DND-41 (cell line): Measurements from ENCODE around the gene PCYOX1L.

ENCODE experiments used
- ATAC-seq: fragments of 200-7000 bp; cut with Tn5 transposase; 3 replicates; pipeline ENCODE4 v1.9.1; 2021; ENCODE audit warnings: low read depth; ENCODE audit not compliant: insufficient read depth
- DNase-seq: peaks from one replicate; pipeline ENCODE4 v3.0.0-alpha.2; 2020
- H2AFZ ChIP-seq: 2 replicates; pipeline ENCODE4 v1.6.0; 2012; ENCODE audit warnings: low read depth, low read length
- H3K27ac ChIP-seq: 2 replicates; pipeline ENCODE4 v1.5.1; 2012; ENCODE audit warnings: low read length, inconsistent platforms
- H3K27me3 ChIP-seq: fragments of 200-600 bp; sonication (generic); 2 replicates; pipeline ENCODE4 v1.6.0; 2012; ENCODE audit warnings: low read length, mild to moderate bottlenecking, inconsistent platforms; ENCODE audit not compliant: insufficient read depth, poor library complexity
- H3K36me3 ChIP-seq: 2 replicates; pipeline ENCODE4 v1.5.1; 2012; ENCODE audit warnings: low read length, inconsistent platforms; ENCODE audit not compliant: insufficient read depth
- H3K4me1 ChIP-seq: 2 replicates; pipeline ENCODE4 v1.5.1; 2012; ENCODE audit warnings: mild to moderate bottlenecking, low read length; ENCODE audit not compliant: insufficient read depth
- H3K4me2 ChIP-seq: 2 replicates; pipeline ENCODE4 v1.6.0; 2012; ENCODE audit warnings: mild to moderate bottlenecking, moderate library complexity, low read length, inconsistent platforms; ENCODE audit not compliant: insufficient read depth
- H3K4me3 ChIP-seq, 2 experiments: fragments of 200-600 bp in 1 of 2; shearing (Covaris generic) in 1 of 2; 2 replicates each; pipeline ENCODE4 v1.5.1; 2012 to 2016; ENCODE audit warnings: inconsistent platforms in 2 of 2, low read length in 2 of 2, mild to moderate bottlenecking in 2 of 2, low read depth in 1 of 2, moderate library complexity in 1 of 2
- H3K79me2 ChIP-seq: 2 replicates; pipeline ENCODE4 v1.6.0; 2012; ENCODE audit warnings: low read length, inconsistent platforms; ENCODE audit not compliant: insufficient read depth
- H3K9ac ChIP-seq: 2 replicates; pipeline ENCODE4 v1.6.0; 2012; ENCODE audit warnings: low read depth, mild to moderate bottlenecking, inconsistent platforms, low read length, moderate library complexity
- H3K9me3 ChIP-seq: 2 replicates; pipeline ENCODE4 v1.5.1; 2012; ENCODE audit warnings: low read length, moderate library complexity, mild to moderate bottlenecking, inconsistent platforms; ENCODE audit not compliant: insufficient read depth, severe bottlenecking
- H4K20me1 ChIP-seq: 2 replicates; pipeline ENCODE4 v1.6.0; 2012; ENCODE audit warnings: low read length; ENCODE audit not compliant: insufficient read depth
- EZH2 ChIP-seq: IDR thresholded peaks from 3 replicates; pipeline ENCODE4 v1.6.1; 2012; ENCODE audit warnings: borderline replicate concordance, low read depth, mild to moderate bottlenecking, moderate library complexity, low read length, inconsistent platforms; ENCODE audit not compliant: severe bottlenecking
- TF ChIP-seq, protein P1 (sequence below): IDR thresholded peaks from 2 replicates; pipeline ENCODE4 v1.5.1; 2012; ENCODE audit warnings: borderline replicate concordance, low read length, moderate library complexity, mild to moderate bottlenecking; ENCODE audit not compliant: poor library complexity, severe bottlenecking; ENCODE audit errors: extremely low read depth

Gene PCYOX1L

DNA sequence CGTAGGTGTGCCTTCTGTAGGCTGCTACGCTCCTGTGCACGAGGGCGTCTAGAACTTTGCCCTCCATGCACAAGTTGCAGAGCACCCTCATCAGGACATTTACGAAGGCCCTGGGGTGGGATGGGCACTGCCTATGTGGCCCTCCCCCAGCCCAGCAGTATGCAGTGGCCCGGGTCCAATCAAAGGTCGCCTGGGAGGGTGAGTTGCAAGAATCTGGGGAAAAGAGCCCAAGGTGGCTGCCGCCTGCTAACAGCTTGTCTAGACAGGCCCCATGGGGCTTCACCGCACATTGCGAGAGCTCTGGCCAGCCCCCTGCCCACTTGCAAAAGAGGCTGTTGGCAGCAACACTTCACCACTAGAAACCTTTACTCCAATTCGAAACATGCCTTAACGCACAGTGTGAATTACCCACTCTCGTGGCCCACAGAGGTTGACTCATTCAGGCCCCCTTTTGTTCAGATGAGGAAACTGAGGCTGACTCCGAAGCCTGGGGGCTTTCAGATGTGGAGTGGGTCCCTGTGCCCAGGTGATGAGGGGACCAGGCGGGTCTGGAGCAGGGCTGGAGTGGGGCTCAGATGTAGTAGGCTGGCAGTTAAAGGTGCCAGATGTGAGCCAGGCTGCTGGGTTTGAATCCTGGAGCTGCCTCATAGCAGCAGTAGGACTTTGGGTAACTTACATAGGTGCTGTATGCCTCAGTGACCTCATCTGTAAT, 53.0 kb downstream of the PCYOX1L start:
- peaks cover 8% of the 10 kb centered on the region for H3K27me3 ChIP-seq
- no peak for TF ChIP-seq EZH2
- TF ChIP-seq, protein P1, sequence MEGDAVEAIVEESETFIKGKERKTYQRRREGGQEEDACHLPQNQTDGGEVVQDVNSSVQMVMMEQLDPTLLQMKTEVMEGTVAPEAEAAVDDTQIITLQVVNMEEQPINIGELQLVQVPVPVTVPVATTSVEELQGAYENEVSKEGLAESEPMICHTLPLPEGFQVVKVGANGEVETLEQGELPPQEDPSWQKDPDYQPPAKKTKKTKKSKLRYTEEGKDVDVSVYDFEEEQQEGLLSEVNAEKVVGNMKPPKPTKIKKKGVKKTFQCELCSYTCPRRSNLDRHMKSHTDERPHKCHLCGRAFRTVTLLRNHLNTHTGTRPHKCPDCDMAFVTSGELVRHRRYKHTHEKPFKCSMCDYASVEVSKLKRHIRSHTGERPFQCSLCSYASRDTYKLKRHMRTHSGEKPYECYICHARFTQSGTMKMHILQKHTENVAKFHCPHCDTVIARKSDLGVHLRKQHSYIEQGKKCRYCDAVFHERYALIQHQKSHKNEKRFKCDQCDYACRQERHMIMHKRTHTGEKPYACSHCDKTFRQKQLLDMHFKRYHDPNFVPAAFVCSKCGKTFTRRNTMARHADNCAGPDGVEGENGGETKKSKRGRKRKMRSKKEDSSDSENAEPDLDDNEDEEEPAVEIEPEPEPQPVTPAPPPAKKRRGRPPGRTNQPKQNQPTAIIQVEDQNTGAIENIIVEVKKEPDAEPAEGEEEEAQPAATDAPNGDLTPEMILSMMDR = no peak
- H3K9me3 ChIP-seq = no peaks in the 10 kb centered on the region
- DNase-seq (no peak), ATAC-seq (no peak)
- no peaks in the 10 kb centered on the region for H3K79me2 ChIP-seq
- H3K36me3 ChIP-seq = no peaks in the 10 kb centered on the region
- no peak overlapping the region for H3K9ac ChIP-seq
- no peak overlapping the region for H2AFZ ChIP-seq
- H3K4me2 ChIP-seq = no peak overlapping the region
- no peaks in the 10 kb centered on the region for H4K20me1 ChIP-seq
- H3K4me1 ChIP-seq = no peaks in the 10 kb centered on the region
- H3K27ac ChIP-seq = no peak overlapping the region
- no peak overlapping the region for H3K4me3 ChIP-seq

DNA sequence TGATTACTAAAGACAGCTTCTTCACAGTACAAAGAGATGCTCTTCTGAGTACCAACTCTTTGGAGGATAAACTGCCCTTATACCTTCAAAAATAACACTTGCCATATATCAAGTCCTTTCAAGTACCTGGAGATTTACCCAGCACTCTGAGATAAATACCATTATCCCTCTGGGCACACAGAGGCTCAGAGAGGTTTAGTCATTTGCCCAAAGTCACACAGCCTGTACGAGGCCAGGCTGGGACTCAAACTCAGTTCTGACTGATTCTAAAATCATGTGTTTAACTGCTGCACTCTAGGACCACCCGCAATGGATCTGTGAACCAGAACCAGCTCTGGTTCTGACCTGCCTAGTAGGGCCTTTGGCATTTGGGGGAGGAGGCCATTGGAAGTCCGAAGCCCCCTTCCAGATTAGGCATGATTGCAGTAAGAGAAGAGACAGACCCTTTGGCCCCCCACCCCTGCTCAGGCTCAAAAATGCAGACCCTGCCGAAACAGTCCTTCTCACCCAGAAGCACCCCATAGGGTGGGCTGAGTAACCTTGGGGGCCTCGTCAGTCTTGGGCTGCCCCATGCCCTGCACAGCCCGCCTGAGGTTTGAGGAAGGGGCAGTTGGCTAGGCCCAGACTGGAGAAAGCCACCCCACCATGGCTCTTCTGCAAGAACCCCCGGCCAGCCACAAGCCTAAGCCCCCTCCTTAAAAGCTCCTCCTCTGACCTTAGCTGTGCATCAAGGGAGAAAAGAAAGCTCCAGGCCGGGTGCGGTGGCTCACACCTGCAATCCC, 54.1 kb downstream of the PCYOX1L start:
- Histone ChIP-seq H3K27me3 (peaks cover 8% of the 10 kb centered on the region), H3K79me2 (no peaks in the 10 kb centered on the region), H3K9ac (no peak overlapping the region), H3K27ac (no peak overlapping the region), H3K4me2 (no peak overlapping the region), H2AFZ (no peak overlapping the region), H3K4me3 (no peak overlapping the region), H3K9me3 (no peaks in the 10 kb centered on the region), H4K20me1 (no peaks in the 10 kb centered on the region), H3K36me3 (no peaks in the 10 kb centered on the region), H3K4me1 (no peaks in the 10 kb centered on the region)
- TF ChIP-seq, protein P1 = no peak
- TF ChIP-seq EZH2 = no peak
- ATAC-seq = no peak
- no peak for DNase-seq

DNA sequence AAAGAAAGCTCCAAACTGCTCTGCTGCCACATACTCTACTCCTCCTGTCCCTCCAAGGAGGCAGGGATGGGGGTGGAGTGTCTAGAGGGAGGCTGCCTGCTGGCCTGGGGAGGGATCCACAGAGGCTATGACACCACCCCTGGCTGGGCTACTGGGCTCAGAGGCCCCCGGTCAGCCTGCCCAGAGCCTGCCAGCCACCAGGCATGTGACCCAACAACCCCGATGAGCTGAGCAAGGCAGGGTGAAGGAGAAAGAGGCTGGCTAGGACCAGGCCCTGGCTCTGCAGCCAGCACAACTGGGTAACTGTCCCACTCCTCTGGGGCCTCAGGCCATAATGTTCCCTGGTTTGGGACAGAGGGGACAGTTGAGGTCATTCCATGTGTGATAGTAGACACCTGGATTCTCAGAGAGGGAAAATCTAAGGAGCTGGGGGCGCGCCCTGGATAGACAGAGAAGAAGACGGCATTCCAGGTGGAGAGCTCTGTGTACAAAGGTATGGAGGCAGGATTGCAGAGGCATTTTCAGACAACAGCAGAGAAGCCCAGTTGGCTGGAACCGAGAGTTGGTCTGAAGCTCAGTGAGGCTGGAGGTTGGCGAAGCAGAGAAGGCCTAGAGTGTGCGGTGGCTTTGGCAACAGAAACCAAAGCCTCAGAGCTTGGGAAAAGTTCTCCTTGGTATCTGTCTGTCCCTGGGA, 55.1 kb downstream of the PCYOX1L start:
- DNase-seq (no peak), ATAC-seq (no peak)
- no peak overlapping the region for H3K27ac ChIP-seq
- no peaks in the 10 kb centered on the region for H3K9me3 ChIP-seq
- H3K79me2 ChIP-seq = no peaks in the 10 kb centered on the region
- peaks cover 7% of the 10 kb centered on the region for H3K27me3 ChIP-seq
- H3K4me2 ChIP-seq = no peak overlapping the region
- no peaks in the 10 kb centered on the region for H4K20me1 ChIP-seq
- H2AFZ ChIP-seq = no peak overlapping the region
- H3K4me3 ChIP-seq = no peak overlapping the region
- H3K4me1 ChIP-seq = no peaks in the 10 kb centered on the region
- H3K36me3 ChIP-seq = no peaks in the 10 kb centered on the region
- no peak overlapping the region for H3K9ac ChIP-seq
- no peak for TF ChIP-seq EZH2
- TF ChIP-seq, protein P1 = no peak
